Activated CD8-positive, alpha-beta memory T cell treated with anti-CD3 and anti-CD28 coated beads, Interleukin-2, amount 50 U/mL, for 4 hours (primary cell): ENCODE data around the gene CPLX1.
"Not testable (repeated sequence)": the region's sequence is repeated elsewhere in the genome, so short reads cannot be mapped to it uniquely, and the experiment has no call there.

Experiments used
- DNase-seq: peaks from one replicate; pipeline ENCODE4 v3.0.0-alpha.2; 2020

CPLX1 gene

DNA sequence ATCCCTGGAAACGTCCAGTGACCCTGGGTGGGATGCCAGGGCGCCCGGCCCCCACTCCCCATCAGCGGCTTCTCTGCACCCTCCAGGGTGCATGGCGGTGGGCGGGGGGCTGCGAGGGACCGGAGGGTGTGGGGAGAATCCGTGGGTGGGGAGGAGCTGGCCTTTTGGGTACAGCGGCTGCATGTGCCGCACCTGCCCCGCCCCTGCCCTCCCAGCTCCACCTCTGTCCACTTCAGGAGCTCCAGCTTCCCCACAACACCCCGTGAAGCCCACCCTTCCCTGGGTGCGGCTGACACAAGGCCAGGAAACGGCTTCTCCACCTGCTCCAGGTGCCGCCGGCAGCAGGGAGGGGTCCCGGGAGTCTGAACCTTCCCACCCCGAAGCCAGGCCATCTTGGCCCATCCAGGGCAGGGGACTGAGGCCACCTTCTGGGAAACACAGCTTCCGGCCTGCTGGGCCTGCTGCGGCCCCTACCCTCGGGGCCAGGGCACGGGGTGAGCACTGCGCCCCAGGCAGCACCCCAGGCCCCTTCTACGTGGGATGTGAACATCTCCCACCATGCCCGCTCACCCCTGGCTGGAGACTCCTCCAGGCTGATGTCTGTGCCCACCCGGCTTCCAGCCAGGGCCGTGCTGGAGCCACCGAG lies 34.6 kb downstream of the CPLX1 start:
- DNase-seq, result no peak

DNA sequence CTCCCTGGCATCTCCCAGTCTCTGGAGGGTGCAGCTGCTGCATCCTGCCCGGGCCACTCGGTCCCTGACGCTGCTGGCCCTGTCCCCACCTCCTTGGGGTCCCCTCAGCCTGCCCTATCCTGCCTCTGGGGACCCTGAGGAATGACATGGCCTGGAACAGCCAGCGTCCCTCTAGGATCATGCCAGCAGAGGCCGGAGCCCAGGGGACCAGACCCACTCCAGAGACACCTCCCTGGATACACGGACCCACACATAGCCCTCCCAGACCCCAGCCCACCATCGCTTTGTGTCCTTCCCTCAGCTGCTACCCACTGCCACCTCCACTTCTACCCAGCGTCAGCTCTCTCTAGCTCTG lies 35.5 kb downstream of the CPLX1 start:
- DNase-seq, result no peak

DNA sequence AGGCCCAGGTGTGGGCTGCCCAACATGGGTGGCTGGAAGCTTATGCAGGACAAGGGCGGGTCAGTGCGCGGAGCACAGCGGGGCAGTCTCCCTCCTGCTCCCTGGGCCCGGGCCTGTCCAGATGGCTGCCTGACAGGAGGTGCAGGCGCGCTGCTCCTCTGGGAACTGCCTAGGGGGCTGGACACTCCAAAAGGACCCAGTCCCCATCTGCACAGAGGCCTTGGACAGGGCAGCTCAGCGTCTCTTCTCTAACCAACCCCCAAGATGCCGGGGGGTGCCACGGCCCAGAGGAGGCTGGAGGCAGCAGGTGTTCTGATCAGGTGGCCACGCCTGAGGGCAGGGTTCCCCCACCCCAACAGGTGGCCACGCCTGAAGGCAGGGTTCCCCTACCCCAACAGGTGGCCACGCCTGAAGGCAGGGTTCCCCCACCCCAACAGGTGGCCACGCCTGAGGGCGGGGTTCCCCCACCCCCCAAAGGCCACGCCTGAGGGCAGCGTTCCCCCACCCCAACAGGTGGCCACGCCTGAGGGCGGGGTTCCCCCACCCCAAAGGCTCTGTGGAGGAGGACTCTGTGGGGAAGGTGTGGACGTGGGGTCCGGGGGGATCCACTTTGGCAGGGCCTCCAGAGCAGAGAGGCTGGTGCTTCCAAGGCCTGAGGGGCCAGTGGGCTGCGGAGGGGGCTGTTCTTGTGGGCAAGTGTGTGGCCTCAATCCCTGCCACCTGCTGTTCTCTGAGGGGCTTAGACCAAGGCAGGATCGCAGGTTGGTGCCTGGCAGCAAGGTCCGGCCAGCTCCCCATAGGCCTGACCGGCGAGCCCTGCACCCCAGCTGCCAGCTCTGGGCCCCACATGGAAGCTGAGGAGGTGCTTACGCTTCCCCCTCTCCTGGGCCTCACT lies 36.1 kb downstream of the CPLX1 start:
- DNase-seq, result no peak

DNA sequence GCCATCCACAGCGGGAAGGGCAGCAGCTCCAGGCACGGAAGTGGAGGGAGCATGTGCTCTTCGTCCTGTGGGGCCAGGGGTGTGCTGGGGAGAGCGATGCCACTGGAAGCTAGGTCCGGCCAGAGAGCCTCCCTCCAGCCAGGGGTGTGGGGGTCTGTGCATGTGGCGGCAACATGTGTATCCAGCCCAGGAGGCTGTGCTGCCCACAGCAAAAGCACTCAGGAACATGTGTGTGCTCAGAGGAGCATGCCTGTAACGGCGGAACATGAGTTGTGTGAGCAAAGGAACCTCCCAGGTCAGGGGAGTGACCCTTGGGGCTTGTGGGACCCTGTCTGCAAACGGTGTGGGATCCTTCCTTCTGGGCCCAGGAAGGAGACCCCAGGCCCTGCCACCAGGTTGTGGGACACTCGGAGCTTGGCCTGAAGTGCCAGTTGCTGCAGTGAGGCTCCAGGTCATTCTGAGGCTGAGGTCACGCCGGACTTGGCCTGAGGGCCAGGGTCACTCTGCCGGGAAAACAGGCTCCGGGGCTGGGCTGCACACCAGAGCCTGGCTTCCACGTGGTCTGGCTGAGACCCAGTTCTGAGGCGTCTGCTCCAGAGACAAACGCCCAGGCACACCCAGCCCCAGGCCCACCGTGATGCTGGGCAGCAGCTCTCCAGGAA lies 37.2 kb downstream of the CPLX1 start:
- no peak for DNase-seq

DNA sequence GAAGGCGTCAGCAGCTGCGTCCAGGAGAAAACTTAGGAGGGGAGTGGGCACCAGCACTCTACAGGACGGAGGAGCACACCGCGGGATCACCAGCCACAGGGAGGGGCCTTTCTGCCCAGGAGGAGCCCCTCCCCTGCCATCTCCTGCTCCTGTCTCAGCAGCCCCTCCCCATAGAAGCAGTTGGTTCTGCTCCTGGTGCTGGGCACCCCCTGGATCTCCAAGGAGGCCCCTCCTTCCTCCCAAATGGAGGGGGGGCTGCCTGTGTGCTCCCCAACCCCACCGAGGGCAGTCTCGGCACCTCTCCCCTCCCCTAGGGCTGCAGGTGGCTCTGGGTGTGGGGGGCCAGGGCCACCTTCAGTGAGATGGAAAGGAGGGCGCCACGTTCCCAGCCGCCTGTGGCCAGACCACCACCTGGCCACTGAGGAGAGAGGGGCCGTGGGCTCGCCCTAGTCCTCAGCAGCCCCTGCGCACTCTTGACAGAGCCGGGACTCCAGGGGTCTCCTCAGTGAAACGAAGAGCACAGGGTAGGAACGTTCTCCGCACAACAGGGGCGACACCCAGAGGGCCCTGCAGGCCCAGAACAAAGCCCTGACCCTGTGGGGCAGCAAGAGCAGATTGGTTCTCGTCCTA lies 37.8 kb downstream of the CPLX1 start:
- DNase-seq, result no peak

DNA sequence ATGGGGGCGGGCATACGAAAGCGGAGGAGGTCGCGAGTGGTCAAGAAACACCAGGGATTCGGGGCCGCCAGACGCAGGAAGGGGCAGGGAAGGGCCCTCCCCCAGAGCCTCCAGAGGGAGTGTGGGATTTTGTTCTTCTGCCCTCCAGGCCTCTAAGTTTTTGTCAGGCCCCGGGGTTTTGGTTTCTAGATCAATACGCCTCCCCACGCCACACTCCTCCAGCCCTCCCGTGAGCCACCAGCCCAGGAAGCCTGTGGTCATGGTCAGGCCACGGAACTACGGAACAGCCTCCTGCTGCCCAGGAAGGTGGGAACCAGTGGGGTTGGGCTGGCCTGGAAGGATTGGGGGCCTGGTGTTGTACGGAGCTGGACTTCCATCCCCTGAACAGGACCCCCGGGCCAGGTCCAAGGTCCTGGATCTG lies 38.4 kb downstream of the CPLX1 start:
- DNase-seq, result no peak

DNA sequence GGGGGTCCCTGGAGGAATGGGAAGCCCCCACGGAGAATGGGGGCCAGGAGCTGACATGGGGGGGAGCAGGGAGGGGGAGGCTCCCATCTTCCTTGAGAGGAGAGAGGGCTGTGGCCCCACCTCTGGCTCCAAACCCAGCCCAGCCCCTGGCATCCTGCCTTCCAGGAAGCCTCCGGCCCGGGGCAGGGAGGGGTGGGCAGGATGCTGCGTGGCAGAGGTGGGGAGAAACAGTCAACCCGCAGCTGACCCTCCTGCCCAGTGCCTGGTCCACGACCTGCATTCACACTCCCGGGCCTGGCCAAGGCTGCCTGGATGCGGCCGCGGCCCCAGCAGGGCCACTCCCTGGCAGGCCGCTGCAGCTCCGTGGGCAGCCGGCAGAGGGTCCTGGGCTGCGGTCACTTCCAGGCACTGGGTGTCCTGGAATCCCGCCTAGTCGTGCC lies 39.0 kb downstream of the CPLX1 start:
- DNase-seq, result no peak

DNA sequence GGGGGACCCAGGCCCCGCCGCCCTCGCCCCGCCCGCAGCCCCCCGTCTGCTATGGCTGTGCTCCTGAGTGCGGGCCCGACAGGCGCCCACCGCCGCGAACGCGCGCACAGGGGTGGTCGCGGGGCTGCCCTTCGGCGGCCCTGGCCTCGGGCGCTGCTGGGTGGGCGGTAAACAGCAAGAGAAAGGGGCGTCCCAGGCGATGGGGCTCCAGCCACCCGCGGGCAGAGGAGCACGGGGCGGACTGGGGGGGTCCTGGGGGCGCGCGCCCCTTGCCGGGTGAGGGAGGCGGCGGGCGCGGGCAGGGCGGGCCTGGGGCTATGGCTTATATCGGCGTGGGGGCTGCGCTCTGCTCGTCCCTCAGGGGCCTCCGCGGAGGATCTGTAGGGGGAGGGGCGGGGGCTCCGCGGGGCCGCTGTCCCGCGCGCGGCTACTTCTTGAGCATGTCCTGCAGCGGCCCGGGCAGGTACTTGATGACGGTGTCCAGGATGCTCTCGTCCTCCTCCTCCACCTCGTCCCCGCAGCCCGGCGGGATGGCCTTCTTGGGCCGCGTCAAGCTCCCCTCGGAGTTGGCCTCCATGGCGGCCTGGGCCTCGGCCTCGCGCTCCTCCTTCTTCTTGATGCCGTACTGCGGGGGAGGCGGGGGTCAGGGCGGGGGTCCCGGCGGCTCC lies 39.7 kb downstream of the CPLX1 start:
- no peak for DNase-seq

DNA sequence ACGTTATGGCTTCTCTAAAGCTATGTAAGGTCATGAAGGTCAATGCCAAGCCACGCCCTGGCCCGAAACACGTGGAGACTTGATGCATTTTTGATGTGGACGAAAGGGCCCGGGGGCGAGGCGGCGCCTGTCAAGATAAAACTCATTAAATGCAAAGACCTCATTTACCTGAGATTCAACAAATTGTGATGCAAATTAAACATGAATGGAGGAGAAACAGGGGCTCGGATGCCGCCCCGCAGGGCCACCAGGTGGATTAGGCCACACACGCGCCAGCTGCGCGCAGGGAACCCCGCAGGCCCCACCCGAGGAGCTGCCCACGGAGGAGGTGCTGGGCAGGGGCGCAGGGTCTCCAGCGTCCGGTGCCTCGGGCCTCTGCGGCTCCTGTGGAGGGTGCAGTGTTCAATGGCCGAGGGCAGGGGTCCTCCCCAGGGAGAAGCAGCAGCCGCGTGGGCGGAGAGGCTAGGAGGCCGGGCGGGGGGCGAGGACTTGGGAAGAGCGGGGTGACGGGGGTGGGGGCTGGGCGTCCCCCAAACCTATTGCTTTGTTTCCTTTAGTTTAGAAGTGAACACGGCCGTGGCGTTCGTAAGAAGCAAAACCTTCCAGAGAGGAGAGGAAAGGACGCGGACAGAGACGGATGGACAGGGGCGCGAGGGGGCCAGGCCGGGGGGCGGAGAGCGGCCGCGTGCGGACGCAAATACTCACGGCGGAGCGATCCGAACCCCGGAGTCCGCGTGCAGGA lies 40.4 kb downstream of the CPLX1 start:
- DNase-seq, result no peak

DNA sequence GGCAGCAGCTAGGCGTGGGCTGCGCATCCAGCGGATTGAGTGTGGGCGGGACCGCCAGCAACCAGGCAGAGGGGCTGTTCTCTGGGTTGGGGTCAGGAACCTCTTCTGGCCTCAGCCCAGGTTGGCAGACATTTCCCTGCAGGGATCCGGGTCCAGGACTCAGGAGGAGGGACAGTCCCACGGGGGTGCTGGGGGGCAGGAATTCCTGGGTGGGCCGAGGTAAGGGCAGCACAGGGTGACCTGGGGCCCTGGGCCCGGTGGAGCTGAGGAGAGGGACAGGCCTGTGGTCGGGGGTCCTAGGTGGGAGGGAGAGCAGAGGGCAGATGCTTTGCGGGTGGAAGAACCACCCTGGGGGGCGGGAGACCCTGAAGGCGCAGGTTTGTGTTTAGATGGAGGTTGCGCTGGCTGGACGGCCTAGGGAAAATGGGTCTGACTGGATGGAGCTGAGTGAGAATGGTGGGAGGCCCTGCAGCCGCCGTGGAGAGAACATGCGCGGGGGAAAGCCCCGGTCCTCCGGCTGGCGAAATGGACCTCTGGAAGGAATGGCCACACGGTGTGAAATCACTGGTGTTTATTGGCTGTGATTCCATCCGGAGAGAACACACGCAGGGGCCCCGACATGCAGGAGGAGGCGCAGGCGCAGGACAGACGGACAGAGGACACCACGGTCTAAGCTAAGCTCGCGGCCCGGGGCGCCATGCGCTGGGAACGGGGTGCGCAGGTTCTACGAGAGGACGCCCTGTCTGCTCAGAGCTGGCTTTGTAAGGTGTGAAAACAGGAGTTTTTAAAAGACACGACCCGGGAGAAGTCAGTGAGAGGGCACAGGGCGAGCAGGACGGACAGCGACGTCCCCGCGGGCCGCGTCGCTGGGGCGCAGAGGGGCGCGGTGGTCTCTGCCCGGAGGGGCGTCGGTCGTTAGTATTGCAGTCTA lies 41.3 kb downstream of the CPLX1 start:
- no peak for DNase-seq

DNA sequence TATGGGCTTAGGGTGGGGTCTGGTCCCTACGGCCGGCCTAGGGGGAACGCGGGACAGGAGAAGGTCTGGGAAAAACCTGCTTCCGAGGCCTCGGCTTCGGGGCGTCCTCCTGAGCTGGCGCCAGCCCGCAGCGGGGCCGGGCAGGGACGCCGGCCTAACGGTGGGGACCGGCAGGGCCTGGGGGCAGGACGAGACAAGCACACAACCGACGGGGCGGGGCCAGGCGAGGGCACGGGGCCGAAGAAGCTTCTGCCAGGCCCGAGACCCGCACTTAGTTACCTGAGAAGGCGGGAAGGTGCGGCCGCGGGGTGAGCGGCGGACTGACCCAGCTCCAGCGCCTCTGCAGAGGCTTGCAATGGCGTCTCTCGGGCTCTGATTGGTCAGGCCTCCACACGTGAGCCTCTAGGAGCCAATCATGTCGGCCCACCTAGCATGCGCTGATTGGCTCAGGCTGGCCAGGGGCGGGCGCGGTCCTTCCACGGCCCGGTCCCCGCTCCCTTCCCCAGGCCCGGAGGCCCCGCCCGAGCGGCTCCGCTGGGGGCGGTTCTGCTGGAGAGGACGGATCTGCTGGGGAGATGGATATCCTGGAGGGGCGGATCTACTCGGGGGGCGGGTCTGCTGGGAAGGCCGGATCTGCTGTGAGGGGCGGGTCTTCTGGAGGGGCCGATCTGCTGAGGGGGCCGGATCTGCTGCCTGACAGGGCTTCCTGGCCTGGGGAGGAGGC lies 44.3 kb downstream of the CPLX1 start:
- DNase-seq, result peak; percentile 98

DNA sequence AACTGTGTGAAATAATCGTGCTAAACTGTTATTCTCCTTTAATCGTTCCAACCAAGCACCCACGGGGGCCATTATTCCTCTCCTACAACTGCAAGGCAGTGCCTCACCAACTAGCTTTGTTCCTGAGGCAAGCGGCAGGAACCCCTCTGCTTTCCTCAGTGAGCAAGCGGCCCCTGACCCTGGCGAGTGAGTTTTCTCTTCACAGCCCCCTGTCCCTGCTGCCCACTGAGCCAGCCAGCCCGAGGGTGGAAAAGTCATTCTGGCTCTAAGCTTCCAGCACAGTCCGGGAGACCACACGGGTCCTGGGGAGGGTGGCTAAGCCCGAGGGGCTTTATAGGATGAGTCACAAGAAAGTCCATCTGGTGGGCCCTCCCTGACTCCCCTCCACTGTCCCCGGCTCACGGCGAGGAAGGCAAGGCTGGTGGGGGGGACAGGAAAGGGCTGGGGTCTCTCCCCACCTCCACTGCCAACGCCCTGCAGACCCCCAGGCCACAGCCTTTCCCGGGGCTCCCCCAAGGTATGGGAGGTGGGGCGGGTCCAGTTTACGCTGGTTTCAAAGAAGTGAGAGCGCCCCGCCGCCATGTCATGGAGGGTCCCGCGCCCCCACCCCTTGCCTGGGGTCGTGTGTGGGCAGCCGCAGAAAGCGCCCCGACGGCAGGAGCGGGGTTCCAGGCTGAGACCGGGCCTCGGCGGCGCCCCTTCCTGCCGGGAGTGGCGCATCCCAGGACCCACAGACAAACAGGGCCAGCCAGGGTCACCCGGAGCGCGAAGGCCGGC lies 45.0 kb downstream of the CPLX1 start:
- DNase-seq, result no peak

DNA sequence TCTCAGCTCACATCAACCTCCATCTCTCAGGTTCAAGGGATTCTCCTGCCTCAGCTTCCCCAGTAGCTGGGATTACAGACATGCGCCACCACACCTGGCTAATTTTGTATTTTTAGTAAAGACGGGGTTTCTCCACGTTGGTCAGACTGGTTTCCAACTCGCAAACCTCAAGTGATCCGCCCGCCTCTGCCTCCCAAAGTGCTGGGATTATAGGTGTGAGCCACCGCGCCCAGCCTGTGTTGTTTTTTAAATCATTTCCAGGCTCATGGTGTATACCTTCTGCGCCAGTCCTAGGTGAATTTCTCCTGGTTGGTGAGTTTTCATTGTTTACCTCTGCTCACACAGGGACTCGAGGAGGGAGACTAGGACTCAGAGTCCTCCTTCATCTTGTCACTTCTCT lies 45.7 kb downstream of the CPLX1 start:
- DNase-seq, result not testable (repeated sequence)

DNA sequence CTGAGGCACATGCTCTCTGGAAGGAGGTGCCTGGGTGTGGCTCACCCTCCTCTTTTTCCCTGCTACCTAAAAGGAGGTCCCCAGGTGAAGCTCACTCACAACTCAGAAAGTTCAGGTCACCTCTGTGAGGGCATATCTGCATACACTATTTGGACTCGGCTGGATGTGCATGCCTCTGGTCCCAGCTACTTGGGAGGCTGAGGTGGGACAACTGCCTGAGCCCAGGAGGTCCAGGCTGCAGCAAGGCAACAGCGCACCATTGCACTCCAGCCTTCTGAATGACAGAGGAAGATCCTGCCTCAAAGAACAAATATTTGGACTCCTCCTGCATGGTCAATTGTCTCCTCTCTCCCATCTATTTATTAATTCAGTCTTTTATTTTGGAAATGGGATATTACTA lies 46.4 kb downstream of the CPLX1 start:
- no peak for DNase-seq

DNA sequence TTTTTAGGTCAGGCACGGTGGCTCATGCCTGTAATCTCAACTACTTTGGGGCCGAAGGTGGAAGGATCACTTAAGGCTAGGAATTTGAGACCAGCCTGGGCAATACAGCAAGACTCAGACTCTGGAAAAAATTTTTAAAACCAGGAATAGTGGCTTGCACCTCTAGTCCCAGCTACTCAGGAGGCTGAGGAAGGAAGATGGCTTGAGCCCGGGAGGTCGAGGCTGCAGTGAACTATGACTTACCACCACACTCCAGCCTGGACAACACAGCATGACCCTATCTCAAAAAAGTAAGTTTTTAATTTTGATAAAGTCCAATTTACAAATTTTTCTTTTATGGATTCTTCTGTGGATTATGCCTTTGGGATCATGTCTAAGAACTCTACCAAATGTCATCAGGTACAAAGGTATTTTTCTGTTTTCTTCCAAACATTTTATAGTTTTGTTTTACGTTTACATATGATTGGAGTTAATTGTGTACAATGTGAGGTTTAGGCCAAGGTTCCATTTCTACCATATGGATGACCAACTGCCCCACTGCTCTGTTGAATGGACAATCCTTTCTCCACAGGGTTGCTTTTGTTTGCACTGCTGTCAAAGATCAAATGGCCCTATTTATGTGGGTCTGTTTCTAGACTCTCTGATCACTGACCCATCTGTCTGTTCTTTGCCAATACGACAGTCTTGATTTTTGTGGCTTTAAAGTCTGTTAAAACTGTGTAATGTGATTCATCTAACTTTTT lies 48.2 kb downstream of the CPLX1 start:
- DNase-seq, result no peak

DNA sequence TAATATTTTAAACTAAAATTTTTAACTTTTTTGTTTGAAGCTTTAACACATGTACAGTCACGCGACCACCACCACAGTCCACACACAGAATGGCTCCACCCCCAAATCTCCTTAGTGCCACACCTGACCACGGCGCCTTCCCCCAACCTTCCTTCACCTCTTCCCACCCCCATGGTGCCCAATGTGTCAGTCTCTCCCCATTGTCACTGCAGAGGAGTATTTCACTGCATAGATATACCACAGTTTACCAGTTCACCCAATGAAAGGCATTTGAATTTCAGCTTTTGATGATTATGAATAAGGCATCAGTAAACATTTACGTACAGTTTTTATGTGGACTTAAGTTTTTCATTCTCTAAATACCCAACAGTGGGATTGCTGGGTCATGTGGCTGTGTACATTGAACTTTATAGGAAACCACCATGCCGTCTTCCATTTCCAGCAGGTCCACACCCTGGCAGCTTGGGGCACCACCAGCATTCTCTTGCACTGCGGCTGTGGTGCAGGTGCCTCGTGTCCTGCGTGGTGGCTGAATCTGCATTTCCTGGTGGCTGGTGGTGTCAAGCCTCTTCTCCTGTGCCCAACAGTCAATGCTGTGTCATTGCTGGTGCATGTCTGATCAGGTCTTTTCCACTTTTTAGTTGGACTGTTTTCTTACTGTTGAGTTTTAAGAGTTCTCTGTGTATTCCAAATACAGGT lies 49.0 kb downstream of the CPLX1 start:
- DNase-seq, result no peak

DNA sequence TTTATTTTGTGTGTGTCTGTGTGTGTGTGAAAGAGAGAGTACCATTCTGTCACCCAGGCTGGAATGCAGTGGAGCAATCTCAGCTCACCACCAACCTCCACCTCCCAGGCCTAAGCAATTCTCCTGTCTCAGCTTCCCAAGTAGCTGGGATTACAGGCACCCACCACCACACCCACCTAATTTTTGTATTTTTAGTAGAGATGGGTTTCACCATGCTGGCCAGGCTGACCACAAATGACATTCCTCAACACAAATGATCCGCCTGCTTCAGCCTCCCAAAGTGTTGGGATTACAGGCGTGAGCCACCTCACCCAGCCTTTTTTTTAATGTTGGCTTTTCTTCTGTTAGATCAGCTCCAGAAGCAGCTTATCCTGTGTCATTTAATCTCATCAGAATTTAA lies 50.4 kb downstream of the CPLX1 start:
- DNase-seq, result not testable (repeated sequence)
